A673 (cell line): ENCODE measurements around the gene SPINT1. TPM values are rescaled to one million over a fixed set of nuclear protein-coding genes. Genes with fewer than 3 reads are reported as not detected.

ENCODE experiments used
- BruUV-seq: library from RNA; stranded (reverse); fragments of 400-500 nt; replicated peaks from 2 replicates; lab custom pipeline; 2021; lab: Mats Ljungman, UMichigan
- CTCF ChIA-PET: fragments of 300-600 bp; sonication (Branson Sonifier 250); formaldehyde crosslinking; loops from one replicate; lab custom pipeline; 2022; ENCODE audit warnings: antibody characterized with exemption; lab: Charles Lee
- POLR2A ChIA-PET: fragments of 300-600 bp; sonication (Branson Sonifier 250); formaldehyde crosslinking; loops from one replicate; lab custom pipeline; 2022; ENCODE audit warnings: antibody characterized with exemption; ENCODE audit not compliant: low non-redundant PET; lab: Charles Lee
- DNase-seq: peaks from one replicate; pipeline ENCODE4 v3.0.0-alpha.2; 2015; ENCODE audit warnings: low spot score
- H3K27ac ChIP-seq: fragments of 200-600 bp; sonication (generic); 2 replicates; pipeline ENCODE4 v1.5.1; 2016; ENCODE audit warnings: mixed run types, low read depth, mild to moderate bottlenecking, mixed read lengths, antibody characterized with exemption, low read length; ENCODE audit not compliant: poor library complexity, severe bottlenecking
- H3K27me3 ChIP-seq: fragments of 200-600 bp; sonication (generic); replicated peaks from 2 replicates; pipeline ENCODE4 v1.6.1; 2017; ENCODE audit warnings: mixed run types, low read depth, mild to moderate bottlenecking, mixed read lengths, antibody characterized with exemption, low read length; ENCODE audit not compliant: insufficient read depth, poor library complexity
- H3K36me3 ChIP-seq: fragments of 200-600 bp; sonication (generic); 2 replicates; pipeline ENCODE4 v1.6.1; 2016; ENCODE audit warnings: mixed run types, mild to moderate bottlenecking, mixed read lengths, antibody characterized with exemption, low read length; ENCODE audit not compliant: insufficient read depth, poor library complexity, severe bottlenecking
- H3K4me1 ChIP-seq: fragments of 200-600 bp; sonication (generic); 2 replicates; pipeline ENCODE4 v1.6.1; 2017; ENCODE audit warnings: mixed run types, mild to moderate bottlenecking, mixed read lengths, antibody characterized with exemption, low read length; ENCODE audit not compliant: insufficient read depth, poor library complexity, severe bottlenecking
- H3K4me3 ChIP-seq: fragments of 200-600 bp; sonication (generic); 2 replicates; pipeline ENCODE4 v1.5.1; 2016; ENCODE audit warnings: low read depth, mixed run types, mild to moderate bottlenecking, mixed read lengths, low read length; ENCODE audit not compliant: poor library complexity, severe bottlenecking
- H3K9me3 ChIP-seq: fragments of 200-600 bp; sonication (generic); 2 replicates; pipeline ENCODE4 v1.6.1; 2016; ENCODE audit warnings: mixed run types, low read depth, mild to moderate bottlenecking, mixed read lengths, antibody characterized with exemption, low read length; ENCODE audit not compliant: poor library complexity, severe bottlenecking
- CTCF ChIP-seq: fragments of 300-800, 200-600 bp; sonication (generic); conservative IDR thresholded peaks from 2 replicates; pipeline ENCODE4 v1.5.1; 2017; ENCODE audit warnings: low read depth, mild to moderate bottlenecking, antibody characterized with exemption, low read length, moderate library complexity, mixed read lengths
- EZH2 ChIP-seq: fragments of 200-600 bp; sonication (generic); IDR thresholded peaks from 2 replicates; pipeline ENCODE4 v1.6.1; 2017; ENCODE audit warnings: borderline replicate concordance, low read depth, mild to moderate bottlenecking, mixed read lengths, antibody characterized with exemption, low read length; ENCODE audit not compliant: poor library complexity, severe bottlenecking
- intact Hi-C: fragments of 100-400 bp; cut with micrococcal nuclease; formaldehyde crosslinking; loops from one replicate; pipeline ENCODE4 v1.10.0; 2022; ENCODE audit not compliant: unreplicated experiment
- total RNA-seq: library from RNA; stranded (reverse); gene quantifications from 2 replicates; pipeline ENCODE4 v1.2.3, GENCODE V29; 2021

Gene SPINT1
- total RNA-seq, 1 experiment from 2014 or later = 1.9 TPM

GRCh38 chr15:40871749-40872617 is 28.1 kb downstream of the SPINT1 start:
- BruUV-seq = no TSS peak
- intact Hi-C loops = no loop called here
- H3K9me3 ChIP-seq = no peaks in the 10 kb centered on the region
- no peaks in the 10 kb centered on the region for H3K27me3 ChIP-seq
- POLR2A ChIA-PET = no interaction called here
- CTCF ChIA-PET = interaction anchor here (0.5 to 1.5 kb wide), 2 partner anchors 14 to 126 kb away, joined by 6 to 10 read pairs; no protein-coding TSS in a partner anchor
- DNase-seq = no peak
- H3K36me3 ChIP-seq = no peaks in the 10 kb centered on the region
- H3K4me1 ChIP-seq = peaks cover 4% of the 10 kb centered on the region
- TF ChIP-seq CTCF = no peak
- no peak for TF ChIP-seq EZH2
- no peak overlapping the region for H3K27ac ChIP-seq
- H3K4me3 ChIP-seq = no peak overlapping the region

- intact Hi-C loops = no loop called here
Observed at GRCh38 chr15:40872791-40873693, 29.2 kb downstream of the SPINT1 start.

More at GRCh38 chr15:40872791-40873693, 29.2 kb downstream of the SPINT1 start:
- peak overlapping the region; percentile 72 for H3K4me3 ChIP-seq
- no TSS peak for BruUV-seq
- H3K9me3 ChIP-seq = no peaks in the 10 kb centered on the region
- POLR2A ChIA-PET = interaction anchor here (0.6 to 0.7 kb wide), 2 partner anchors 14 to 391 kb away, joined by 3 read pairs; no protein-coding TSS in a partner anchor
- H3K27me3 ChIP-seq = no peaks in the 10 kb centered on the region
- no peaks in the 10 kb centered on the region for H3K36me3 ChIP-seq
- TF ChIP-seq CTCF = no peak
- no peak for TF ChIP-seq EZH2
- CTCF ChIA-PET = interaction anchor here (0.5 to 3.6 kb wide), 12 partner anchors 9 to 1108 kb away, joined by 3 to 23 read pairs (median 6); partner anchors contain the start of gene VPS18
- no peak overlapping the region for H3K27ac ChIP-seq
- DNase-seq = no peak
- H3K4me1 ChIP-seq = peaks cover 4% of the 10 kb centered on the region
